Cardiac fibroblast (primary cell): ENCODE measurements around the gene PHF5A.

Source experiments
- DNase-seq, 2 donors: peaks; one replicate each; pipeline versions ENCODE4 v3.0.0 to v3.0.0-alpha.2; 2010; ENCODE audit warnings: low read depth in 2 of 2
- H3K4me3 ChIP-seq, 2 donors: replicated peaks in 1 of 2; 1 replicate in 1 of 2; 2 replicates in 1 of 2; pipeline ENCODE4 v1.5.1; 2011; ENCODE audit warnings: low read depth in 2 of 2, low read length in 2 of 2, mild to moderate bottlenecking in 2 of 2, moderate library complexity in 1 of 2
- TF ChIP-seq, protein P1 (sequence below): IDR thresholded peaks from one replicate; pipeline ENCODE4 v1.5.1; 2011; ENCODE audit warnings: low read depth, mild to moderate bottlenecking, low read length, inconsistent platforms

PHF5A gene

DNA sequence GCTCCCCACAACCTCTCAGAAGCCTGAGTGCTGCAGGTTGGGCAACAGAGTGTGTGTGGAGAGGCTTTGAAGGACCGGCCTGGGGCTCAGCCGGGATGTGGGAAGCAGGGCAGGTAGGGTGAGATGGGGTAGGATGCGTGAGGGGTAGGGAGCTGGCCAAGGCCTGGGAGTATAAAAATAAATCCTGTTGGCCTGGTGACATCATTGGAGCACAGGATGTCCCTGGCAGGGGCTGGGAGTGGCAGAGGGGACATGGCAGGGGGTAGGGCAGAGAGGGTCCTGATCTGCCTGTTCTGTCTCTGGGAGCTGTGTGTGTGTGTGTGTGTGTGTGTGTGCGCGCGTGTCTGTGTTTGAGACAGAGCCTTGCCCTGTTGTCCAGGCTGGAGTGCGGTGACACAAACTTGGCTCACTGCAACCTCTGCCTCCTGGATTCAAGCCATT lies 58.2 kb downstream of the PHF5A start:
- H3K4me3 ChIP-seq: no peak overlapping the region
- TF ChIP-seq, protein P1, sequence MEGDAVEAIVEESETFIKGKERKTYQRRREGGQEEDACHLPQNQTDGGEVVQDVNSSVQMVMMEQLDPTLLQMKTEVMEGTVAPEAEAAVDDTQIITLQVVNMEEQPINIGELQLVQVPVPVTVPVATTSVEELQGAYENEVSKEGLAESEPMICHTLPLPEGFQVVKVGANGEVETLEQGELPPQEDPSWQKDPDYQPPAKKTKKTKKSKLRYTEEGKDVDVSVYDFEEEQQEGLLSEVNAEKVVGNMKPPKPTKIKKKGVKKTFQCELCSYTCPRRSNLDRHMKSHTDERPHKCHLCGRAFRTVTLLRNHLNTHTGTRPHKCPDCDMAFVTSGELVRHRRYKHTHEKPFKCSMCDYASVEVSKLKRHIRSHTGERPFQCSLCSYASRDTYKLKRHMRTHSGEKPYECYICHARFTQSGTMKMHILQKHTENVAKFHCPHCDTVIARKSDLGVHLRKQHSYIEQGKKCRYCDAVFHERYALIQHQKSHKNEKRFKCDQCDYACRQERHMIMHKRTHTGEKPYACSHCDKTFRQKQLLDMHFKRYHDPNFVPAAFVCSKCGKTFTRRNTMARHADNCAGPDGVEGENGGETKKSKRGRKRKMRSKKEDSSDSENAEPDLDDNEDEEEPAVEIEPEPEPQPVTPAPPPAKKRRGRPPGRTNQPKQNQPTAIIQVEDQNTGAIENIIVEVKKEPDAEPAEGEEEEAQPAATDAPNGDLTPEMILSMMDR: no peak
- no peak for DNase-seq
